Liver (tissue), 9 donors: Measurements from ENCODE around the gene LKAAEAR1. TPM values are rescaled to one million over a fixed set of nuclear protein-coding genes. Genes with fewer than 3 reads are reported as not detected.

Experiments used
- DNase-seq: peaks from one replicate; pipeline ENCODE4 v3.0.0-alpha.2; 2017; ENCODE audit warnings: low spot score
- H3K27ac ChIP-seq, 2 donors: one replicate each; pipeline ENCODE4 v1.7.0; 2013; ENCODE audit warnings: inconsistent platforms in 2 of 2, low read length in 2 of 2, control low read depth in 1 of 2, low read depth in 1 of 2, mild to moderate bottlenecking in 1 of 2
- H3K27me3 ChIP-seq, 4 donors: one replicate each; pipeline versions ENCODE4 v1.6.1 to v1.7.0; 2013; ENCODE audit warnings: low read length in 3 of 4, inconsistent platforms in 1 of 4, mild to moderate bottlenecking in 1 of 4, moderate library complexity in 1 of 4; ENCODE audit not compliant: control insufficient read depth in 4 of 4, insufficient read depth in 4 of 4
- H3K36me3 ChIP-seq, 4 donors: one replicate each; pipeline versions ENCODE4 v1.6.1 to v1.7.0; 2013; ENCODE audit warnings: low read length in 3 of 4, mild to moderate bottlenecking in 3 of 4, low read depth in 1 of 4, moderate library complexity in 1 of 4; ENCODE audit not compliant: control insufficient read depth in 4 of 4, insufficient read depth in 3 of 4
- H3K4me1 ChIP-seq, 4 donors: one replicate each; pipeline versions ENCODE4 v1.6.1 to v1.7.0; 2013; ENCODE audit warnings: low read length in 3 of 4, mild to moderate bottlenecking in 3 of 4, moderate library complexity in 1 of 4; ENCODE audit not compliant: control insufficient read depth in 4 of 4, insufficient read depth in 4 of 4
- H3K4me3 ChIP-seq, 3 donors: one replicate each; pipeline versions ENCODE4 v1.6.1 to v1.7.0; 2013; ENCODE audit warnings: low read length in 3 of 3, control low read depth in 1 of 3, low read depth in 1 of 3, mild to moderate bottlenecking in 1 of 3
- H3K9ac ChIP-seq, 2 donors: one replicate each; pipeline ENCODE4 v1.7.0; 2013; ENCODE audit warnings: low read length in 2 of 2, mild to moderate bottlenecking in 2 of 2, moderate library complexity in 2 of 2, control low read depth in 1 of 2, low read depth in 1 of 2
- H3K9me3 ChIP-seq, 4 donors: one replicate each; pipeline versions ENCODE4 v1.6.1 to v1.7.0; 2013; ENCODE audit warnings: low read length in 3 of 4; ENCODE audit not compliant: control insufficient read depth in 4 of 4
- EGR1 ChIP-seq, 2 donors: IDR thresholded peaks; 2 replicates each; pipeline ENCODE4 v1.6.1; 2016 to 2018; ENCODE audit warnings: antibody characterized with exemption in 2 of 2, low read depth in 2 of 2
- FOXA2 ChIP-seq: IDR thresholded peaks from 2 replicates; pipeline ENCODE4 v1.6.1; 2016; ENCODE audit warnings: antibody characterized with exemption
- GABPA ChIP-seq, 2 donors: IDR thresholded peaks in 1 of 2; conservative IDR thresholded peaks in 1 of 2; 2 replicates each; pipeline ENCODE4 v1.6.1; 2016; ENCODE audit warnings: antibody characterized with exemption in 2 of 2, mild to moderate bottlenecking in 1 of 2, moderate library complexity in 1 of 2
- HNF4A ChIP-seq, 2 donors: conservative IDR thresholded peaks; 2 replicates each; pipeline ENCODE4 v1.6.1; 2016; ENCODE audit warnings: antibody characterized with exemption in 2 of 2, mild to moderate bottlenecking in 2 of 2
- HNF4G ChIP-seq: IDR thresholded peaks from 2 replicates; pipeline ENCODE4 v1.6.1; 2016; ENCODE audit warnings: antibody characterized with exemption
- JUND ChIP-seq, 2 donors: IDR thresholded peaks; 2 replicates each; pipeline ENCODE4 v1.6.1; 2016; ENCODE audit warnings: antibody characterized with exemption in 2 of 2
- NR2F2 ChIP-seq: IDR thresholded peaks from 2 replicates; pipeline ENCODE4 v1.6.1; 2016; ENCODE audit warnings: antibody characterized with exemption
- RXRA ChIP-seq, 2 donors: IDR thresholded peaks; 2 replicates each; pipeline ENCODE4 v1.6.1; 2017 to 2018; ENCODE audit warnings: antibody characterized with exemption in 2 of 2, mild to moderate bottlenecking in 1 of 2
- SP1 ChIP-seq: IDR thresholded peaks from 2 replicates; pipeline ENCODE4 v1.6.1; 2018; ENCODE audit warnings: antibody characterized with exemption, mild to moderate bottlenecking
- TAF1 ChIP-seq: conservative IDR thresholded peaks from 2 replicates; pipeline ENCODE4 v1.6.1; 2016; ENCODE audit warnings: antibody characterized with exemption, mild to moderate bottlenecking
- YY1 ChIP-seq: IDR thresholded peaks from 2 replicates; pipeline ENCODE4 v1.6.1; 2016; ENCODE audit warnings: antibody characterized with exemption, mild to moderate bottlenecking
- WGBS: extraction: QIAGEN DNeasy Blood & Tissue Kit; methylation state at CpG from one replicate; pipeline ENCODE4 v1.1.7; 2013; 5-methylcytosine and 5-hydroxymethylcytosine counted together
- polyA plus RNA-seq, 2 donors: library from polyadenylated mRNA; stranded (reverse) in 1 of 2; unstranded in 1 of 2; fragments of 200-250 nt in 1 of 2; fragments of >200 nt in 1 of 2; fragmentation: Nextera tagmentation in 1 of 2; extraction: Ambion mirVana in 1 of 2; gene quantifications; one replicate each; pipeline versions ENCODE4 v1.2.1 to v1.2.3, GENCODE V29; 2013 to 2015
- total RNA-seq, 2 donors: library from RNA; depleted of rRNA; stranded (reverse); fragments of >200 nt; gene quantifications; one replicate each; pipeline ENCODE4 v1.2.3, GENCODE V29; 2014
- TF ChIP-seq, protein P1 (sequence below): IDR thresholded peaks from 2 replicates; pipeline ENCODE4 v1.6.1; 2016; ENCODE audit warnings: antibody characterized with exemption
- TF ChIP-seq, protein P2 (sequence below): IDR thresholded peaks from 2 replicates; pipeline ENCODE4 v1.6.1; 2016; ENCODE audit warnings: antibody characterized with exemption
- TF ChIP-seq, protein P3 (sequence below): IDR thresholded peaks from 2 replicates; pipeline ENCODE4 v1.6.1; 2016; ENCODE audit warnings: antibody characterized with exemption
- TF ChIP-seq, protein P4 (sequence below): fragments of 150-350 bp; IDR thresholded peaks from 2 replicates; pipeline ENCODE4 v1.5.1; 2017; ENCODE audit warnings: improper control_type of control experiment, low read depth, low read length; ENCODE audit not compliant: missing input control
- donor health status: healthy.
- donor health status: healthy.
- donor health status: healthy.
- donor health status: healthy.
- donor health status: healthy.

LKAAEAR1 gene
- total and polyA plus RNA-seq, 4 donors, result 0.08 TPM; not detected in 3

DNA sequence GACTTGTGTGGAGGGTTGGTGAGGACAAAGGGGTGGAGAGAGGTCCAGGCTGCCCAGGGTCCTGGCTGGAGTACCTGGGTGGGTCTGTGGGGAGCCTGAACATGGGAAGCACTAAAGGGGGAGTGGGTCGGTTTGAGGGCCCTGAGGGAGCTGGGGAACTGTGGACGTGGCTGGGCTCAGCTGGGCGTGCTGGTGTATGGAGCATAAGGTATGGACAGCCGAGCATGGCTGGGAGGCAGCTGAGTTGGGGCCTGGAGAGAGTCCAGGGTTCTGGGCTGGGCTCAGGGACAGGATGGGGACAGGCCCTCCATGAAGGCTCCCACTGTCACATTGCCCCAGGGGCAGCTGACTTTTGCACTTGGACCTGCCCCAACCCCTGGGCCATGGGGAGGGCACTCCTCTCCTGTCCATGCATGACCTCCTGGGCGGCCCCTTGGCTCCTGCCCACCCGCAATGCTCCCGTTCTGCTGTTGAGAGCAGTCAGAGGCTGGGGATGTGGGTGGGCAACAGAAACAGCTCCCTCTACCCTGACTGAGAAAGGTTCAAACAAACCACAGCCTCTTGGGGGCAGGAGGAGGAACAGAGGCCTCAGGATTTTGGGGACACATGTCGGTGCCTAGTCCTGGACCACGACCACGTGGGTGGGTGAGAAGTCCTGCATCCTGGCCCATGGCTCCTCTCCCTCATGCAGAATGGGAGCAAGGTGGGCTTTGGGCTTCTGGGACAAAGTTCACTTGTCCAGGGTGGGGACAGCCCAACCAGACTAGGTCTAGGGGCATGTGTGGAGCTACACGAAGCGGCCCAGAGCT lies 43.8 kb downstream of the LKAAEAR1 start:
- no peaks in the 10 kb centered on the region for H3K36me3 ChIP-seq
- H3K9ac ChIP-seq, result no peak overlapping the region
- H3K4me3 ChIP-seq, result no peak overlapping the region
- TF ChIP-seq RXRA (IDR thresholded peaks at IDR 0.05) (no peak), YY1 (no peak), HNF4A (conservative IDR thresholded peaks at IDR 0.05) (no peak), NR2F2 (no peak), HNF4G (no peak), GABPA (IDR thresholded peaks at IDR 0.05 in 1 of 2, conservative IDR thresholded peaks at IDR 0.05 in 1 of 2) (no peak), SP1 (no peak), JUND (IDR thresholded peaks at IDR 0.05) (no peak), TAF1 (no peak), FOXA2 (no peak)
- TF ChIP-seq, protein P1, sequence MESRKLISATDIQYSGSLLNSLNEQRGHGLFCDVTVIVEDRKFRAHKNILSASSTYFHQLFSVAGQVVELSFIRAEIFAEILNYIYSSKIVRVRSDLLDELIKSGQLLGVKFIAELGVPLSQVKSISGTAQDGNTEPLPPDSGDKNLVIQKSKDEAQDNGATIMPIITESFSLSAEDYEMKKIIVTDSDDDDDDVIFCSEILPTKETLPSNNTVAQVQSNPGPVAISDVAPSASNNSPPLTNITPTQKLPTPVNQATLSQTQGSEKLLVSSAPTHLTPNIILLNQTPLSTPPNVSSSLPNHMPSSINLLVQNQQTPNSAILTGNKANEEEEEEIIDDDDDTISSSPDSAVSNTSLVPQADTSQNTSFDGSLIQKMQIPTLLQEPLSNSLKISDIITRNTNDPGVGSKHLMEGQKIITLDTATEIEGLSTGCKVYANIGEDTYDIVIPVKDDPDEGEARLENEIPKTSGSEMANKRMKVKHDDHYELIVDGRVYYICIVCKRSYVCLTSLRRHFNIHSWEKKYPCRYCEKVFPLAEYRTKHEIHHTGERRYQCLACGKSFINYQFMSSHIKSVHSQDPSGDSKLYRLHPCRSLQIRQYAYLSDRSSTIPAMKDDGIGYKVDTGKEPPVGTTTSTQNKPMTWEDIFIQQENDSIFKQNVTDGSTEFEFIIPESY, result no peak
- TF ChIP-seq, protein P2, sequence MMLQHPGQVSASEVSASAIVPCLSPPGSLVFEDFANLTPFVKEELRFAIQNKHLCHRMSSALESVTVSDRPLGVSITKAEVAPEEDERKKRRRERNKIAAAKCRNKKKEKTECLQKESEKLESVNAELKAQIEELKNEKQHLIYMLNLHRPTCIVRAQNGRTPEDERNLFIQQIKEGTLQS, result no peak
- TF ChIP-seq, protein P3, sequence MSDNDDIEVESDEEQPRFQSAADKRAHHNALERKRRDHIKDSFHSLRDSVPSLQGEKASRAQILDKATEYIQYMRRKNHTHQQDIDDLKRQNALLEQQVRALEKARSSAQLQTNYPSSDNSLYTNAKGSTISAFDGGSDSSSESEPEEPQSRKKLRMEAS, result no peak
- TF ChIP-seq, protein P4, sequence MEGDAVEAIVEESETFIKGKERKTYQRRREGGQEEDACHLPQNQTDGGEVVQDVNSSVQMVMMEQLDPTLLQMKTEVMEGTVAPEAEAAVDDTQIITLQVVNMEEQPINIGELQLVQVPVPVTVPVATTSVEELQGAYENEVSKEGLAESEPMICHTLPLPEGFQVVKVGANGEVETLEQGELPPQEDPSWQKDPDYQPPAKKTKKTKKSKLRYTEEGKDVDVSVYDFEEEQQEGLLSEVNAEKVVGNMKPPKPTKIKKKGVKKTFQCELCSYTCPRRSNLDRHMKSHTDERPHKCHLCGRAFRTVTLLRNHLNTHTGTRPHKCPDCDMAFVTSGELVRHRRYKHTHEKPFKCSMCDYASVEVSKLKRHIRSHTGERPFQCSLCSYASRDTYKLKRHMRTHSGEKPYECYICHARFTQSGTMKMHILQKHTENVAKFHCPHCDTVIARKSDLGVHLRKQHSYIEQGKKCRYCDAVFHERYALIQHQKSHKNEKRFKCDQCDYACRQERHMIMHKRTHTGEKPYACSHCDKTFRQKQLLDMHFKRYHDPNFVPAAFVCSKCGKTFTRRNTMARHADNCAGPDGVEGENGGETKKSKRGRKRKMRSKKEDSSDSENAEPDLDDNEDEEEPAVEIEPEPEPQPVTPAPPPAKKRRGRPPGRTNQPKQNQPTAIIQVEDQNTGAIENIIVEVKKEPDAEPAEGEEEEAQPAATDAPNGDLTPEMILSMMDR, result no peak
- WGBS, result 68% methylated on average over 12 of the region's 12 CpGs
- H3K9me3 ChIP-seq, result no peaks in the 10 kb centered on the region
- peak overlapping the region in 1 of 2 donors; percentile 7 for H3K27ac ChIP-seq
- peaks cover 7 to 26% (median 11%) of the 10 kb centered on the region in 4 donors for H3K4me1 ChIP-seq
- no peak for DNase-seq
- peaks cover 0 to 3% (median 2%) of the 10 kb centered on the region in 4 donors for H3K27me3 ChIP-seq

DNA sequence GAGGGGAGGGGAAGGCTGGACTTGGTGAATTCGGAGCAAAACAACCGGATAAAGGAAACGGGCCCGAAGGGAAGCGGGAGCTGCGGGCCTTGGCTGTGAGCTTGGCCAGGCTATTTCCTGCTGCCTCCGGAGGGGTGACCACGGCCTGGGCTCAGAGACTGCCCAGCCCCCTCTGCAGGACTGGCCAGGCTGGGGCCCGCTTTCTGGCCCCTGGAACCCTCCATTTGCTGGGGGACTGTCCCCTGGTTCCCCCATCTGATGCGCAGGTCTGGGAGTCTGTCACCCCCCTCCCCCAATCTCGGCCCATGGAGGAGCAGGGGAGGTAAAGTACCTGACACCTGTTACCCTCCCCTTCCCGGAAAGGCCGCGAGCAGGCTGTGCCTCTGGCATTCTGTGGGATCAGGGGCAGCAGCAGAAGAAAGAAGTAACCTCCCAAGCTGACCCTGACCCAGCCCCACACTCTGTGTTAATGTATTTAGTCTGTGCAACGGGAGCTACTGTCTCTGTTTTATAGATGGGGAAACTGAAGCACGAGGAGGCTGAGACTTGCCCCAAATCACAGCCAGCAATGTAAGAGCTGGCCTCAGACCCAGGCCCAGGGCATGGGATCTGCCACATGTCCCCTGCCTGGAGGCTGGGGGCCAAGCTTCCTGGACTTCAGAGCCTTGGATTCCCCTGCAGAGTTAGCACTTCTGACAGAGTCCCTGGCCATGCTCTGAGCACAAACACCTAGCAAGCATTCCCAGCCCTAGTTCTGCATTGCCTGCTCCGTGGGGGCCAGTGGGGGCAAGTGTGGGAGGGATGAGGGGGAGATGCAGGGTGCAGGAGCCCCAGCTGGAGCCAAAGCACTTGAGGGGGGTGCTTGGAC lies 44.7 kb downstream of the LKAAEAR1 start:
- Histone ChIP-seq H3K4me1 (peaks cover 7 to 26% (median 11%) of the 10 kb centered on the region in 4 donors), H3K36me3 (peaks cover 0 to 7% (median 1%) of the 10 kb centered on the region in 4 donors), H3K27me3 (peaks cover 0 to 3% (median 2%) of the 10 kb centered on the region in 4 donors), H3K9me3 (no peaks in the 10 kb centered on the region), H3K27ac (no peak overlapping the region), H3K4me3 (peak overlapping the region in 1 of 3 donors; percentile 61), H3K9ac (no peak overlapping the region)
- TF ChIP-seq EGR1 (IDR thresholded peaks at IDR 0.05; ENCODE audit: low read depth in 2 of 2) (no peak), RXRA (IDR thresholded peaks at IDR 0.05) (no peak), NR2F2 (peak; percentile 27)
- TF ChIP-seq, protein P2, result no peak
- WGBS, result 21% methylated on average over 17 of the region's 17 CpGs
- DNase-seq, result no peak
